Stimulated activated CD8-positive, alpha-beta memory T cell treated with anti-CD3 and anti-CD28 coated beads, Interleukin-4, amount 100 ng/mL, for 24 hours (primary cell): ENCODE data around the gene BCAS3.
"Not testable (repeated sequence)": the region's sequence is repeated elsewhere in the genome, so short reads cannot be mapped to it uniquely, and the experiment has no call there.

Experiments
- DNase-seq: peaks from one replicate; pipeline ENCODE4 v3.0.0-alpha.2; 2020; ENCODE audit warnings: low read depth

Gene BCAS3

DNA sequence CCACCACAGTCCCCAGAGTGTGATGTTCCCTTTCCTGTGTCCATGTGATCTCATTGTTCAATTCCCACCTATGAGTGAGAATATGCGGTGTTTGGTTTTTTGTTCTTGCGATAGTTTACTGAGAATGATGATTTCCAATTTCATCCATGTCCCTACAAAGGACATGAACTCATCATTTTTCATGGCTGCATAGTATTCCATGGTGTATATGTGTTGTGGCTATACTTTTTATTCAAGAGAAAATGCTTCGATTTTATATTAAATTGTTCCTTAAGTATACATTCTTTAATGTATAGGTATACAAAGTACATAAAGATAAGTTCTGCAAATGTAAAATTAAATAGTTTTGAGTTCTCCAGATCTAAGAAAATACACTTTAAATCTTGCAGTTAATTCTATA lies 328.3 kb downstream of the BCAS3 start:
- DNase-seq: not testable (repeated sequence)

DNA sequence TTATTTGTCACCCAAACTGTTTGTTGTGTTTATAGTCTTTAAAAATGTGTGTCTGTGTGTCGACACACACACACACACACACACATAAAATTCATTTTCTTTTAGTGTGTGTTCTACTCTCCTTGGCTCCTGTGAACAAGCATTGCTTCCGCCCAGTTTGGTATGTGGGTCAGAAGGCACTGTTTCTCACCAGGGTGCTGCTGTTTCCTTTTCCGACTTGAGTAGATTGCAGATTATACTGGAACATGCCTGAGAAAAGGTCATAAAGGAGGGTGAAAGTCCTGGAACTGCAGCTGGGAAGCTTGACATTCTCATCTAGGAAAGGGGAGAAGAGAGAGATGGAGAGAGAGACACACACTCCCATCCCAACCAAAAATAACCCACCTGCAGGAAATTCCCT lies 330.3 kb downstream of the BCAS3 start:
- no peak for DNase-seq

DNA sequence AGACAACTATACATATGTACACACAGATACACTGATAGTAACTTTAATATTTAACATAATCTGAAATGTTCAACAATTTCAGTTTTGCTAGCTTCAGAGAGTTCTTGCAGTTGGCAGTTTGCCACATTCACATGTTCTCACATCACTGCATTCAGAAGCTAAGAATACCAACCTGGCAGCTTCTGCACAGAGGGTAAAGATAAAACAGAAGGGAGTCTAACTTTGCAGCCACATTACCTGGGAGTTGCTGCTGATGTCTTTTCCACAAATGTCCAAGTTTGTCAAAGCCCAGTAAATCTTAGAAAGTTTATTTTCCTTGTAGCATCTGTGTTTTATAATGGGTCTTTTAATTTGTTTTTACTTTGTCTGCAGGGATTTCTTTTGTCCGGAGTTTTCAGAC lies 332.0 kb downstream of the BCAS3 start:
- no peak for DNase-seq

DNA sequence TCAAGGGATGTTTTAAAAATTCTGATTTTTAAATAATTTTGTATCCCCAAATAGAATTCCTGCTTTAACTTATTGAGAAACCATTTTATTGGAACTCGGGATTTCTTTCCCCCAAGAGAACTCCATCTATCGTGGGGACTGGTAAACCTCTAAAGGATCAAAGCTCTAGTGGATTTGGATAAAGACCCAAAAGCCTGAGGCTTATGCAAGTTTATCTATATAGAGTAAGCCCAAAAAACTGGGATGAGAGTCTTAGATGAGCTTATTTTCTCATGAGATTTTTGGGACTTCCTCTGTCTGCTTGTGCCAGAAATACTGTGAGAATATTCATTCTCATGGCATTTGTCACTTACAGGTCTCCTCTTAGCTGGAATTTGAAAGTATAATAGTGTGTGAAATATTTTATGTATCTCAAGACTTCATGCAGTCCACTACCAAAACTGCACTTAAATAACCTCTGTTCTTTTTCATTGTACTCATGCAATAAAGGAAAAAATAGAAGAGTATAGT lies 333.1 kb downstream of the BCAS3 start:
- DNase-seq: no peak

DNA sequence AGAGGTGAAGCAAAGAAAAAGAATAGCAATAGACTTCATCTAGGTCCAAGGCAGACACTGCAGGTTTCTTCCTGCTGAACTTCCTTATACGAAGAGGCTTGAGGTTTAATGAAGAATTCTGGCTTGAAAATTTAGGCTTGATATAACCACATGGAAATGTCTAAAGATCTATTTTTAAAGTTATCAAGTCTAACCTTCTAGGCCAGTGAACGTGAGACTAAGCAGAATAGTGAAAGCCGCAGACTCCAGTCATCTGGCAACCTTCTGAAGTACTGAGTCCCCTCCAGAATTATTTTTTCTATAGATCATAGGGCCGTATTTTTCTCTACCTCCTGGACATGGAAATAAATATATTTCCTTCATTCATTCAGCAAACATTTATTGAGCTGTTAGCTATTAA lies 333.6 kb downstream of the BCAS3 start:
- no peak for DNase-seq

DNA sequence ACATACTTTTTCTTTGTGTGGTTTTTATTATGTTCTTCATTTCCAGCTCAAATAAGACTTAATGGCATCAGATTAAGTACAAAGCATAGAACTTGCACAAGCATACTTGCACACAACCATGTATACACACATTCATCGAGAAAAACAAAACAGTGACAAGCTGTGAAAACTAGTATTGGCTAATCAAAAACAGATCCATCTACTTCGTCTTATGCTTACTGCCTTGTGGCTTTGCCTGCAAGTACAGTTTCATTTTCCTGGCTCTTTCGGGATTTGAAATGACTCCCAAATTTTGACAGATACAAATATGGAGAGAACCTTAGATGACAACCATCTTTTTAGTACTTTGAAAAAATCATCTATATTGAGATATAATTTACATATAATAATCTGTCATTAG lies 338.3 kb downstream of the BCAS3 start:
- no peak for DNase-seq

DNA sequence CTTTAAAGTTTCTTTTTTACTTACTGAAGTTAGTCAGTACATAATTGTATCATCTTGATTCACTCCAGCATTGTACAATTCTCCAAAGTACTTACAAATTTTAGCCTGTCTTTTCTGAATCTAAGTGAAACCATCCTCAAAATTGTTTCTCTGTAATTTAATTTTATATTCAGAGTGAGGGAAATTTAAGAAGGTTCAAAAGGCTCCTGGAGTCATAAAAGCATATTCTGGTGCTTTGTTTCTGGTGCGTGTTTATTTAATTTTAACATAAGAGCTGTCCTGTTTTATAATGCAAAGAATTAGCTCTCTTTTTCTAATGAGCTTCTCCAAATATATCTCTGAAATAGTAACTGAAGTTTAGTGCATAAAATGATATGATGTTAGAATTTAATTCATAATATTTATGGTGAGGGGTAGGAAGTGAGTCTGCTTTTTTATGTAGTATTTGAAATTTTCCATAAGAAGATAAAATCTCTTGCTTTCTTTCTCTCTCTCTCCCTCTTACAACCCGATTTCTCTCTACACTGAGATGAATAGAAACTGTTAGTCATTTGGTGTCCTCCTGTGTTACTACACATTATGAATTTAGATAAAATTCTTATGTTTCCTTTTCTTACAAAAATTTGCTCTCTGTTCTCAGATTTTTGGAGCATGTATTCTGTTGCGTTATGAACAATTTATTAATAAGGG lies 339.8 kb downstream of the BCAS3 start:
- no peak for DNase-seq

DNA sequence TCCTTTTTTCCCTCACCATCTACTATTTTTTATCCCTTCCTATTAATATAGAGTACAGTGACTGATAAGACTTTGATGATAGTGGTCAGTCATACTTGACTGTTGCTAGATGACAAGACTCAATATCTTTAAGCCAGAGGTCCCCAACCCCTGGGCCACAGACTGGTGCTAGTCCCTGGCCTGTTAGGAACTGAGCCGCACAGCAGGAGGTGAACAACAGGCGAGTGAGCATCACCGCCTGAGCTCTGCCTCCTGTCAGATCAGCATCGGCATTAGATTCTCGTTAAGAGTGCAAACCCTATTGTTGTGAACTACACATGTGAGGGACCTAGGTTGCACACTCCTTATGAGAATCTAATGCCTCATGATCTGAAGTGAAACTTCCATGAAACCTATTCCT lies 341.3 kb downstream of the BCAS3 start:
- DNase-seq: no peak

DNA sequence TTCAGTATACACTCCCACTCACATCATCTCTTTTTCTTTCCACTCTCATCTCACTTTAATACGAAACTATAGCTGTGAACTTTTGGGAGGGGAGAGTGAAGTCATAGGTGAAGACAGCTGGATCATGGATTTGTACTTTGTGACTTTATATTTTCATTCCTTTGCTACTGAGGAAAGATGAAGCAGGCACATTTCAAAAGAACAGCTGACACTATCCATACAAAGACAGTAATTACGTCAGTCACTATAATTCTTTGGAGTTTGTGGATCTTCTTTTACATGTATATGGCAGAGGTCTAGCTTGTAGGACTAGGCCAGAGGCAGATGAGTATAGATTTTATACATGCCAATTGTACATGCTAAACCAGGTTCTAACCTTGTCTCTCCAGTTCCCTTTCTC lies 346.3 kb downstream of the BCAS3 start:
- DNase-seq: no peak

DNA sequence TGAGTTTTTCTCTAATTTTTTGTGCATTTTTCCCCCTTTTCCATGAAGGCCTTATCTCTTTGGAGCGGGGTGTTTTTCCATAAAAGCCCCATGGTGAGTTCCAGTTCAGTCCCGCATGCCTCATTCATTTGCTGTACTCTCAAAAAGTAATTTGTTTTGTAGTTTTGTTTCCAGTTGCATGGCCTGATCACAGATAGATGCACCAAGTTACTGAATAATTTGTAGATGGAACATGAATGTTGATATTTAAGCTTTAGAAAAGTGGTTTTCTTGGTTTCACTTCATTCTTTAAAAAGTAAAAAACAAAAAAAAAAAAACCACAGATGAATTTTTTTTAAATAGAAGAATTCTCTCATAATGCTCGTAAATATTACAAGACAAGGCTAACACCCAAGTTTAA lies 349.2 kb downstream of the BCAS3 start:
- DNase-seq: no peak

DNA sequence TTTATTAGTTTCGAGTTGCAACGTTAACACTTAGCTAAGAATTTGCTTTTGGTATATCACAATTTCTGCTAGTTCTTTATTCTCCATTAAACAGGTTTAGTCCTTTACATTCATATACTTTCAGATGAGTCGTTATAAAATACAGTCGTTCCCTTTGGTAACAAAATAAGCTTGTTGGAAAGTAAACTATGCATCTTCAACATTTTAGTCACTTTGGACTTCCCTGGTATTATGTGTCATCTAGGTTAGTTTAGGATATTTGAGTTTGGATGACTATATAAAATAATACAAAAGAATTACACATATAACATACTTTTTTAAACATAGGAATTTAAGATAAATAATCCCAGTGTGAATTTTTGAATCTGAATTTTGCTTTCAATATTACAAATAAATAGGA lies 351.5 kb downstream of the BCAS3 start:
- DNase-seq: no peak

DNA sequence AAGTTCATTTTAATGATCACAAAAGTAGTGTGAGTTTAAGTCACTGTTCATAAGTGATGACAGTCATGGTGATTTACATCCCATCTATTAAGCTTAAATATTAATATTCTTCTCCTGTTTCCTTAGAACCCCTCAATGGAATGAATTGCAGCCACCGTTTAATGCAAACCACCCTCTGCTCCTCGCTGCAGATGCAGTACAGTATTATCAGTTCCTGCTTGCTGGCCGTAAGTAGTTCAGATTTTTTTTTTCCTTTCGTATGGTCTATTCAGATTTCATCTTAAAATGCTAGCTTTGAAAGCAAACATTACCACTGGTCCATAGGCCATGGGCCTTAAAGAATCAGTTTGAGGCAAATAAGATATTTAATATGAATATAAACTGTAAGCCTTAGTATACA lies 363.0 kb downstream of the BCAS3 start:
- no peak for DNase-seq

DNA sequence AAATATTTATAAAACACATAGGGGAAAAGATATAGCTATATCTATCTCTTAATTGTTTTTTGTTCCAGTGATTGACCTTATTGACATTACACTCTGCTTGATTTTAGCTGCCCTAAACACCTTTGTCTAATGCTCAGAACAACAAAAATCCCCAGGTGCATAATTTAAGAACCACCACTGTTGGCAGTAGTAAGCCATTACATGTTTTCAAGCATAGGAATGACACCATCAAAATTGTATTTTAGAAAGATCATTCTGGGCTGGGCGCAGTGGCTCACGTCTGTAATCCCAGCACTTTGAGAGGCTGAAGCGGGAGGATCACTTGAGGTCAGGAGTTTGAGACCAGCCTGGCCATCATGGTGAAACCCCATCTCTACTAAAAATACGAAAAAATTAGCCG lies 364.7 kb downstream of the BCAS3 start:
- not testable (repeated sequence) for DNase-seq

DNA sequence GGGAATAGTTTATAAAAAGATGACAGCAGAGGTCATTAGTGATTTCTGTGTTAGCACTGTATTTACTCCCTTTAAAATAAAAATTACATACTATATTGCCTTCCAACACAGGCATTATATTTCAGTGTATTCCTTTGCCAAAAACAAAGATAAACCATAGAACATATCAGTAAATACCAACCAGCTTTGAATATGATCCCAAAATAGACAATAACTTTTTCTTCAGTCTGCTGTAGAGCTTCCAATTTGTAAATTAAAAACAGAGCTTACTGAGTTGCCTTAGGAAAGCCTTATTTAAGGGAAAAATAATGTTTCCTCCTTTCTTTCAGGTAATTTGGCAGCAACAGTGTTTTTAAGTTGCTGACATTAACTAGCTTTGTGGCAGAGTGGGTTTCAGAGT lies 369.9 kb downstream of the BCAS3 start:
- DNase-seq: no peak

DNA sequence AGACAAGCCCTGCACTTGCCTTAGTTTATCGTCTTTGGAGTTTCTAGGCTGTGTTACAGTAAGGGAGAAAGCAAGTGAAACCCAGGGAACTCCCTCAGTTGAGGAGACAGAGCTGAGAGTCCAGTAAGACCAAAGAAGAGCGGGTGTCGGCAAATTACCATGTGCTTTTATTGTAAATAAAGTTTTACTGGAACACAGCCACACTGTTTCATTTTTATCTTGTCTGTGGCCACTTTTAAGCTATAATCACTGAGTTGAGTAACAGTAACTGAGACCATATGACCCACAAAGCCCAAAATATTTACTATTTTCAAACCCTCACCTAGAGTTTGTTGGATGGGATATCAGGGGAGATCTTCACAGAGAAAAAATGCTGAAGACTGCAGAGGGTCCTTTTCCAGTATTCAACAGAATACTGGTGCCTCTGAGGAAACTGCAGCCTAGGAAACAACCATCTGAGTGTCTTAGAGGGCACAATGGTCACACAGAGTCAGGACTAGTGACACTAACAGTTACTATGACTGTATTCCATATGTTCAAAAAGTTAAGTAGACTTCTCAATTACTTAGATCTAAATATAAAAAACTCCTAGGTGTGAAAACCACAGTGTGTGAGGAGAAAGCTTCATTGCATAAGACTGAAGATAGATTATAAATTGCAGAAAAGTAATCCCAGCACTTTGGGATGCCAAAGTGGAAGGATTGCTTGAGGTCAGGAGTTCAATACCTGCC lies 370.9 kb downstream of the BCAS3 start:
- DNase-seq: no peak

DNA sequence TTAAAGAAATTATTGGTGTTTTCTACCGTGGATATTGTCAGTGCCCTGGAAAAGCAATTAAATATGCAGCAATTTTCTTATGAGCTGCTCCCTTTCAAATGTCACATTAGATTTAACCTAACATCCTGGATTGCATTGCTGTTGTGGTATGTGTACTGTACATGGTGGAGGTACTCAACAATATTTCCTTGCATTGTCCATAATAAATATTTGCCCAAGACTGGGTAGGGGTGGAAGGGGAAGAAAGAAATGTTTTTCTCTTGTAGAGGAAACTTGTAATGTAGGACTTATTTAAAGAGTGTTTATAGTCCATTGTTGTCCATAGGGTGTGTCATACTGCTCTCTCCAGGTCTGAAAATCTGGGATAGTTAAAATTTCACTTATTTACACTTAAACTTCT lies 375.8 kb downstream of the BCAS3 start:
- no peak for DNase-seq

DNA sequence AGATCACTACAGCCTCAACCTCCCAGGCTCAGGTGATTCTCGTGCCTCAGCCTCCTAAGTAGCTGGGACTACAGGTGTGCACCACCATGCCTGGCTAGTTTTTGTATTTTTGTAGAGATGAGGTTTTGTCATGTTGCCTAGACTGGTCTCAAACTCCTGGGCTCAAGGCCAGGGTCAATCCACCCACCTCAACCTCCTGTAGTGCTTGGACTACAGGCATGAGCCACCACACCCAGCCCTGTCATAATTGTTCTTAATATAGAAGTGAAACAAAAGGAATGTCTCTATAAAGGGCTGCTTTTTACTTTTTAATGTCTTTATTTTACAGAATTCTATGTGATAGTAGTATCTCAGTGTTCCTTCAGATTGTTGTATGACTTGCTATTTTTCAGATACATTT lies 376.8 kb downstream of the BCAS3 start:
- no peak for DNase-seq

DNA sequence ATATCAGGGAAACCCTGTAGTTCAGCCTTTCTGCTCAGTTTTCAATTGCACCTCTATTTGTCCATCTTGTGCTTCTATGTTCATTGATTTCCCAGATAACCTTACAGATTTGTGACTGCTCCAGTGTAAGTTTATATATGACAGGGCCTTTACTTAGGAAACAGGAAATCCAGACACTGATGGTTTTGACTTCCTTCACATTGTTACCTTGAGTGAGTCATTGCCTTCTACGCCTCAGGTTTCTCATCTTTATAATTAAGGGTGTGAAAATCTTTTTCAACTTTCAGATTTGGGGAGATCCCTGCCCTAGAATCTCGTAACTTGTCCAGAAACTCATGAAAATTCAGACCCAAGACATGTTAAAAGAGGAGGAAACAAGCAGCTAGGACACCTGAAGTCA lies 379.6 kb downstream of the BCAS3 start:
- no peak for DNase-seq

DNA sequence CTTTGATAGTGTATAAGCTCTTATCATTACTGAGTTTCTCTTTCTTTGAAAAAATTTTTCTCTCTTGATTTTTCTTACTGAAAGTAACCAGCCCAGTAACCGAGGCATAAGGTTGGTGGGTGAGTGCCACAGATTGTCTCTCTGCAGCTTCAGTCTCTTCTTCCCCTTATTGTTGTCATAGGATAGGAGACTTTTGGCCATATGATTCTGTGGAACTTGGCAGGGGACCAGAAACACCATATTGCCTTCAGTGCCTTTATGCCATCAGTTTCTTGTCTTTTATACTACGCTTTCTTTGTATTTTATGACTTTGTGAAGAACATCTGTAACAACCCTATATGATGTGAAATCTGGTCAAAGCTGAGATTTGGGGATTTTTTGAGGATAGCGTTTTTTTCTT lies 380.4 kb downstream of the BCAS3 start:
- no peak for DNase-seq

DNA sequence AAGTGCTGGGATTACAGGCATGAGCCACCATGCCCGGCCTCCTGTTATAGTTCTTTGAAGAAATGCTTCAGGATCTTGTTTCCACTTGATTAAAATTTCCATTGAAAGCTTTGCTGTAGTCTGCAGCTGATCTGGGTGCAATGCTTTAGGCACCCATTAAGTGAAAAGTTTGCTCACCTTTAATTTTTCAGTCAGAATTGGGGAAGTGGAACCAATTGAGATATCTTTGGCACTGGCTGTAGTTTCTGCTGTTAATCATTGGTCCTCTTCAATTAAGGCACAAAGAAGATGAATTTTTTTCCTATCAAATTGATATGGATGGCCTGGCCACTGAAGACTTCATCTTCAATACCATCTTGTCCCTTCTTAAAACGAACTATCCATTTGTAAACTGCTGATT lies 385.9 kb downstream of the BCAS3 start:
- DNase-seq: no peak

DNA sequence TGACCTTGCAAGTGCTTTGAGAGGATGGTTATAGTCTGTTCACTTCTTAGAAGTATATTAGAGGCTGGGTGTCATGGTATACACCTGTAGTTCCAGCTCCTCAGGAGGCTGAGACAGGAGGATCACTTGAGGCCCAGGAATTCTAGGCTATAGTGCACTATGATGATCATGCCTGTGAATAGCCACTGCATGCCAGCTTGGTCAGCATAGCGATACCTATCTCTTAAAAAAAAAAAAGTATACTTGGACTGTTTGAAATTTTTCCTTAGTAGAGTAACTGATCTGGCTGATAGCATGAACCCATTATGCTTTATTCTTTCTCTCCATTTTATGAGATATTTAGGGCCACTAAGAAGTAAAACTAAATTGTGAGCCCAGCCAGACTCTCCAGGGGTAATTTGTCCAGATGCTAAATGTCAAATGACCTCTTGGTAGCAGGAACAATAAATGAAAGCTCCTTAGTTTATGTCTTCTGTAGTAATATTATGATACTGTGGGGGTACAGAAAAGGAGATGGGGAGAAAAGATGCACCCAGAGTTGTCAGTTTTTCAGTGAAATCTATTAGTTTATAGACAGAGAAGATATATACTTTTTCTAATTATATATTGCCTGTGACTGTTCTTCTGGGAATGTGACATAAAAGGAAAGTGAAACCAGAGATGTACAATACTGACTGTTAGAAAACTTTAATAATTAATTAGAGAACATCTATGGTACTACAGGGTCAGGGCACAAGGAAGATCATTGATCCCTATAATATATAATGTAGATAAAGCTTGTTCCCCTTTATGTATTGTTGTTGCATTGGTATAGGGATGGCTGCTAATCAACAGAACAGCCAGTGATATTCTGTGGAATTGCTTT lies 386.7 kb downstream of the BCAS3 start:
- DNase-seq: no peak

DNA sequence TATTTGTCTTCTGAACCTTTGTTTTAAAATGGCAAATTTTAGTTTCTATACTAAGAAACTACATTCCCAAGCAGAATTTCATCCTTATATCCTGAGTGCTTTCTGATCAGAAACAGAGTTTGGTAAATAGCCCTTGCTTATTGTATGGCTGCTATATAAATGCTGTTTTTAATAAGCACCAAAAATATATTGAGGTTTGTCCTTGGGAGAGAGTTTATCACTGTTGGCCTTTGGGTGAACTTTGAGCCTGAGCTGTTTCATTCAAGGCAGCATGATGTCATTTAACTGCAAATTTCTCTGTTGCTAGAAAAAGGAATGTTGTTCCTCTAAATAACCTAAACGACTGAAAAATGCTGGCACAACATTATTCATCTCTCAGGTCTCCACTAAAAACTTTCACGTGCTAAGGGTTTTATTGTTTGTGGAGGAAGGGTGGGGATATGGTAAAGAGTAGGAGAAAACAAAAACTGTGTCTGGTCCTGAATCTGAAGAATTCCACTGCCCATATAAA lies 387.7 kb downstream of the BCAS3 start:
- no peak for DNase-seq

DNA sequence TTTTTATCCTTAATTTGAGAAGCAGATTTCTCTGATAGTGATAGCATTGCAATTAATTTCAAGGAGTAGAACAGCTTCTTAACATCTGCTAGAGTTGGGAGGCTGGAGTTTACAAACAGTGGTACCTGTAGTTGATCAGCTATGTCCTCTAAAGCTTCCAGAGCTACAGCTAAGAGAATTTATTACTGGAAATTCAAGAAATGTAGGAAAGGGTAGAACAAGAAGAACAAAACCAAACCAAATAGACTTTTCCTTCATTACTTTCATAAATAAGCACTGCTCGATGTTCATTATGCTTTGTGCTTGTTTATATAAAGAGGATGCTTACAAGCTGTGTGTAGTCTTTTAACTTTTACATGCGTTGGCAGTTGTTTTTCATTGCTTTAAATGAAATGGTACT lies 388.4 kb downstream of the BCAS3 start:
- no peak for DNase-seq
